ENCODE data around the gene RAD51B. TPM values are rescaled to one million over a fixed set of nuclear protein-coding genes. Genes with fewer than 3 reads are reported as not detected.
"Not testable (repeated sequence)": the region's sequence is repeated elsewhere in the genome, so short reads cannot be mapped to it uniquely, and the experiment has no call there.

RAD51B gene
- total and polyA plus RNA-seq, 2 experiments from 2014 or later: 11.7 to 17.8 TPM

- no peak for DNase-seq (ENCODE audit: low read depth in 1 of 2, low spot score in 1 of 2)
These were observed 876.3 kb downstream of the RAD51B start for GRCh38 chr14:68695856-68696255.

GRCh38 chr14:68696266-68696665 lies 876.7 kb downstream of the RAD51B start:
- Histone ChIP-seq H3K36me3 (no peaks in the 10 kb centered on the region), H3K27me3 (no peaks in the 10 kb centered on the region), H3K9me3 (ENCODE audit: low read depth) (no peaks in the 10 kb centered on the region), H3K27ac (no peak overlapping the region), H3K4me3 (no peak overlapping the region), H3K4me1 (ENCODE audit: low read depth) (no peaks in the 10 kb centered on the region)
- no peak for DNase-seq (ENCODE audit: low read depth in 1 of 2, low spot score in 1 of 2)
- no peak for TF ChIP-seq CTCF (IDR thresholded peaks at IDR 0.05; ENCODE audit: low read depth, low read length)

More at GRCh38 chr14:68695856-68696255, 876.3 kb downstream of the RAD51B start:
- Histone ChIP-seq H3K4me1 (ENCODE audit: low read depth) (no peaks in the 10 kb centered on the region), H3K27me3 (no peaks in the 10 kb centered on the region), H3K9me3 (ENCODE audit: low read depth) (no peaks in the 10 kb centered on the region), H3K4me3 (no peak overlapping the region), H3K27ac (no peak overlapping the region), H3K36me3 (no peaks in the 10 kb centered on the region)
- no peak for TF ChIP-seq CTCF (IDR thresholded peaks at IDR 0.05; ENCODE audit: low read depth, low read length)

- TF ChIP-seq CTCF (IDR thresholded peaks at IDR 0.05; ENCODE audit: low read depth, low read length): no peak
- Histone ChIP-seq H3K4me1 (ENCODE audit: low read depth) (no peaks in the 10 kb centered on the region), H3K27ac (no peak overlapping the region), H3K27me3 (no peaks in the 10 kb centered on the region), H3K4me3 (no peak overlapping the region), H3K36me3 (no peaks in the 10 kb centered on the region), H3K9me3 (ENCODE audit: low read depth) (no peaks in the 10 kb centered on the region)
- DNase-seq (ENCODE audit: low read depth in 1 of 2, low spot score in 1 of 2): no peak
These were observed 877.3 kb downstream of the RAD51B start for GRCh38 chr14:68696721-68697495.

GRCh38 chr14:68698773-68699172 lies 879.2 kb downstream of the RAD51B start:
- not testable (repeated sequence) for H3K4me1 ChIP-seq (ENCODE audit: low read depth); H3K36me3 ChIP-seq; H3K27ac ChIP-seq; H3K27me3 ChIP-seq; H3K9me3 ChIP-seq (ENCODE audit: low read depth); DNase-seq (ENCODE audit: low read depth in 1 of 2, low spot score in 1 of 2); H3K4me3 ChIP-seq

GRCh38 chr14:68701001-68701741 lies 881.6 kb downstream of the RAD51B start:
- no peak for TF ChIP-seq CTCF (IDR thresholded peaks at IDR 0.05; ENCODE audit: low read depth, low read length)
- H3K9me3 ChIP-seq (ENCODE audit: low read depth): no peaks in the 10 kb centered on the region
- no peaks in the 10 kb centered on the region for H3K36me3 ChIP-seq

GRCh38 chr14:68702135-68702534 lies 882.6 kb downstream of the RAD51B start:
- Histone ChIP-seq H3K9me3 (ENCODE audit: low read depth) (no peaks in the 10 kb centered on the region), H3K27me3 (no peaks in the 10 kb centered on the region)
- TF ChIP-seq CTCF (IDR thresholded peaks at IDR 0.05; ENCODE audit: low read depth, low read length): no peak

More at GRCh38 chr14:68701001-68701741, 881.6 kb downstream of the RAD51B start:
- peaks cover 12% of the 10 kb centered on the region for H3K4me1 ChIP-seq (ENCODE audit: low read depth)
- H3K27ac ChIP-seq: no peak overlapping the region
- no peaks in the 10 kb centered on the region for H3K27me3 ChIP-seq
- DNase-seq (ENCODE audit: low read depth in 1 of 2, low spot score in 1 of 2): no peak
- H3K4me3 ChIP-seq: no peak overlapping the region

More at GRCh38 chr14:68702135-68702534, 882.6 kb downstream of the RAD51B start:
- no peak for DNase-seq (ENCODE audit: low read depth in 1 of 2, low spot score in 1 of 2)
- no peak overlapping the region for H3K4me3 ChIP-seq
- H3K4me1 ChIP-seq (ENCODE audit: low read depth): peaks cover 21% of the 10 kb centered on the region
- H3K27ac ChIP-seq: no peak overlapping the region
- no peaks in the 10 kb centered on the region for H3K36me3 ChIP-seq
